Measurements from ENCODE around the gene CENPQ. TPM values are rescaled to one million over a fixed set of nuclear protein-coding genes. Genes with fewer than 3 reads are reported as not detected.

The CENPQ gene
- total RNA-seq, 1 experiment from 2014 or later: 11.3 TPM

DNA sequence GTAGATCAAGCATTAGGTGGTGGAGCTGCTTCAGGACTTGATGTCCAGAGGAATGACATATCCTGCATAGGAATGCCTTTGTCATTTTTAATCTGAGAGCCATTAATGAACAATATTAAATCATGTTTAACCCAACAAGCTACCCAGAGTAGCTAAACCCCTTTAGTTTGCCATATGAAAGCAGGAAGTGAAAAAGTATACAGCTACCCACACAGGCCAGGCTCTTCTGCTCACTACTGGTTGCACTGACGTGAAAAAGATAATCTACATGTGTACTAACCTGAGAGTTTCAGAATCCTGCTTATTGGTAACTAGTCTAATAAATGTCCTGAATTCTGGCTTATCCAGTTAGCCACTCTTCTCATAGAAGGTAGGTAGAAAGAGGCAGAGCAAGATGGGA is 56.5 kb downstream of the CENPQ start (continued):
- no peak for TF ChIP-seq EZH2phosphoT487 (IDR thresholded peaks at IDR 0.05; ENCODE audit: borderline replicate concordance)

GRCh38 chr6:49522710-49523593 is 59.8 kb downstream of the CENPQ start:
- no peaks in the 10 kb centered on the region for H3K9me3 ChIP-seq (ENCODE audit: control insufficient read depth in 1 of 2, insufficient read depth in 1 of 2, low read depth in 1 of 2, low read length in 2 of 2)
- no peak overlapping the region for H2AFZ ChIP-seq (ENCODE audit: low read depth, low read length, poor library complexity, severe bottlenecking)
- H3K9me2 ChIP-seq (ENCODE audit: insufficient read depth): no peaks in the 10 kb centered on the region
- intact Hi-C loops (cut with micrococcal nuclease): no loop called here
- H3K4me3 ChIP-seq (replicated peaks in 1 of 2; ENCODE audit: low read depth in 1 of 2, low read length in 2 of 2): no peak overlapping the region
- no TSS peak for BruUV-seq (replicated peaks)
- H3K36me3 ChIP-seq (ENCODE audit: control insufficient read depth in 1 of 2, insufficient read depth in 2 of 2, low read length in 2 of 2): no peaks in the 10 kb centered on the region
- ChIA-PET POLR2A (no interaction called here), CTCF (no interaction called here), RAD21 (ENCODE audit: low non-redundant PET in 1 of 2, low total read pairs in 2 of 2, uncharacterized antibody in 2 of 2, unreplicated experiment in 2 of 2) (no interaction called here)
- H3K9ac ChIP-seq (ENCODE audit: low read length): no peak overlapping the region
- ATAC-seq: no peak
- no peaks in the 10 kb centered on the region for H3K4me1 ChIP-seq (ENCODE audit: control insufficient read depth in 1 of 2, insufficient read depth in 2 of 2, low read length in 2 of 2)
- H3K79me2 ChIP-seq (ENCODE audit: insufficient read depth, low read length): no peaks in the 10 kb centered on the region
- H3K27me3 ChIP-seq (ENCODE audit: insufficient read depth, low read length): no peaks in the 10 kb centered on the region
- no peak overlapping the region for H3K27ac ChIP-seq (ENCODE audit: low read depth, low read length)
- no peak overlapping the region for H3K4me2 ChIP-seq (ENCODE audit: low read length)
- no peaks in the 10 kb centered on the region for H4K20me1 ChIP-seq (ENCODE audit: insufficient read depth)
- DNase-seq (ENCODE audit: low read depth, low spot score): no peak
- no peak for TF ChIP-seq JUND (IDR thresholded peaks at IDR 0.05)
- TF ChIP-seq CEBPB (IDR thresholded peaks at IDR 0.05; ENCODE audit: low read depth): no peak
- no peak for TF ChIP-seq FOSL1 (IDR thresholded peaks at IDR 0.05; ENCODE audit: low read depth)
- TF ChIP-seq POLR2A (IDR thresholded peaks at IDR 0.05; ENCODE audit: borderline replicate concordance, extremely low read depth, insufficient read depth, insufficient read length): no peak
- TF ChIP-seq EZH2 (IDR thresholded peaks at IDR 0.05): no peak
- TF ChIP-seq POLR2AphosphoS5 (IDR thresholded peaks at IDR 0.05; ENCODE audit: low read depth, low read length): no peak
- no peak for TF ChIP-seq ZNF274 (IDR thresholded peaks at IDR 0.05; ENCODE audit: low read depth, low read length)
- TF ChIP-seq SRF (IDR thresholded peaks at IDR 0.05; ENCODE audit: low read depth): no peak
- no peak for TF ChIP-seq TCF7L2 (IDR thresholded peaks at IDR 0.05; ENCODE audit: borderline replicate concordance, extremely low read depth, insufficient read depth, insufficient read length)
- TF ChIP-seq, protein P1, sequence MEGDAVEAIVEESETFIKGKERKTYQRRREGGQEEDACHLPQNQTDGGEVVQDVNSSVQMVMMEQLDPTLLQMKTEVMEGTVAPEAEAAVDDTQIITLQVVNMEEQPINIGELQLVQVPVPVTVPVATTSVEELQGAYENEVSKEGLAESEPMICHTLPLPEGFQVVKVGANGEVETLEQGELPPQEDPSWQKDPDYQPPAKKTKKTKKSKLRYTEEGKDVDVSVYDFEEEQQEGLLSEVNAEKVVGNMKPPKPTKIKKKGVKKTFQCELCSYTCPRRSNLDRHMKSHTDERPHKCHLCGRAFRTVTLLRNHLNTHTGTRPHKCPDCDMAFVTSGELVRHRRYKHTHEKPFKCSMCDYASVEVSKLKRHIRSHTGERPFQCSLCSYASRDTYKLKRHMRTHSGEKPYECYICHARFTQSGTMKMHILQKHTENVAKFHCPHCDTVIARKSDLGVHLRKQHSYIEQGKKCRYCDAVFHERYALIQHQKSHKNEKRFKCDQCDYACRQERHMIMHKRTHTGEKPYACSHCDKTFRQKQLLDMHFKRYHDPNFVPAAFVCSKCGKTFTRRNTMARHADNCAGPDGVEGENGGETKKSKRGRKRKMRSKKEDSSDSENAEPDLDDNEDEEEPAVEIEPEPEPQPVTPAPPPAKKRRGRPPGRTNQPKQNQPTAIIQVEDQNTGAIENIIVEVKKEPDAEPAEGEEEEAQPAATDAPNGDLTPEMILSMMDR (IDR thresholded peaks at IDR 0.05 in 2 of 3, conservative IDR thresholded peaks at IDR 0.05 in 1 of 3; ENCODE audit: borderline replicate concordance in 1 of 3, insufficient read depth in 1 of 3, low read depth in 2 of 3, low read length in 2 of 3): no peak
- no peak for TF ChIP-seq RAD21 (IDR thresholded peaks at IDR 0.05; ENCODE audit: low read depth)
- TF ChIP-seq YY1 (IDR thresholded peaks at IDR 0.05; ENCODE audit: extremely low read depth, insufficient replicate concordance, low read depth, low read length): no peak
- TF ChIP-seq SP1 (IDR thresholded peaks at IDR 0.05; ENCODE audit: low read depth): no peak
- no peak for TF ChIP-seq REST (IDR thresholded peaks at IDR 0.05; ENCODE audit: low read depth)
- no peak for TF ChIP-seq CBX3 (IDR thresholded peaks at IDR 0.05; ENCODE audit: low read depth)
- TF ChIP-seq ZBTB33 (IDR thresholded peaks at IDR 0.05; ENCODE audit: extremely low read depth, insufficient replicate concordance, low read length): no peak
